GM12865 (cell line): Measurements from ENCODE around the gene DPP10.
A peak's percentile ranks its signal among the peaks of the same experiment; 100 is the strongest.

Experiments
- DNase-seq: peaks from one replicate; pipeline ENCODE4 v3.0.0; 2010; ENCODE audit warnings: low read depth
- H3K4me3 ChIP-seq: 2 replicates; pipeline ENCODE4 v1.5.1; 2011; ENCODE audit warnings: mild to moderate bottlenecking, low read depth, low read length, control low read depth
- TF ChIP-seq, protein P1 (sequence below): IDR thresholded peaks from 2 replicates; pipeline ENCODE4 v1.5.1; 2011; ENCODE audit warnings: low read length, control low read depth, low read depth, inconsistent platforms; ENCODE audit not compliant: insufficient read depth; ENCODE audit errors: missing control alignments

DPP10 gene

GRCh38 chr2:114543236-114543766, 100.9 kb downstream of the DPP10 start:
- no peak for DNase-seq
- TF ChIP-seq, protein P1, sequence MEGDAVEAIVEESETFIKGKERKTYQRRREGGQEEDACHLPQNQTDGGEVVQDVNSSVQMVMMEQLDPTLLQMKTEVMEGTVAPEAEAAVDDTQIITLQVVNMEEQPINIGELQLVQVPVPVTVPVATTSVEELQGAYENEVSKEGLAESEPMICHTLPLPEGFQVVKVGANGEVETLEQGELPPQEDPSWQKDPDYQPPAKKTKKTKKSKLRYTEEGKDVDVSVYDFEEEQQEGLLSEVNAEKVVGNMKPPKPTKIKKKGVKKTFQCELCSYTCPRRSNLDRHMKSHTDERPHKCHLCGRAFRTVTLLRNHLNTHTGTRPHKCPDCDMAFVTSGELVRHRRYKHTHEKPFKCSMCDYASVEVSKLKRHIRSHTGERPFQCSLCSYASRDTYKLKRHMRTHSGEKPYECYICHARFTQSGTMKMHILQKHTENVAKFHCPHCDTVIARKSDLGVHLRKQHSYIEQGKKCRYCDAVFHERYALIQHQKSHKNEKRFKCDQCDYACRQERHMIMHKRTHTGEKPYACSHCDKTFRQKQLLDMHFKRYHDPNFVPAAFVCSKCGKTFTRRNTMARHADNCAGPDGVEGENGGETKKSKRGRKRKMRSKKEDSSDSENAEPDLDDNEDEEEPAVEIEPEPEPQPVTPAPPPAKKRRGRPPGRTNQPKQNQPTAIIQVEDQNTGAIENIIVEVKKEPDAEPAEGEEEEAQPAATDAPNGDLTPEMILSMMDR = no peak
- H3K4me3 ChIP-seq = no peak overlapping the region

DNA sequence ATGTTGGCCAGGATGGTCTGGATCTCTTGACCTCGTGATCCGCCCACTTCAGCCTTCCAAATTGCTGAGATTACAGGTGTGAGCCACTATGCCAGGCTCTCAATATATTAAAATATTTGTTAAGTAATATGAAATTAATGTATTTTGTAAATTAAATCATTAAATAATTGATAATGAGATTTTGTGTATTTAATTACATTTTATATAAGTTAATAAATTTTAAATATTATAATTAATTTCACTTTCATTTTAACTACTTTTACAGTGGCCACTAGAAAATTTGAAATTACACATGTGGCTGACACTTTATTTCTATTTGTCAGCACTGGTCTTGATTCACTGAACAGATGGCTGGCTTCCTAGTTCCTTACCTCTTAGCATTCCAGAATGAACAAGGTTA, 102.6 kb downstream of the DPP10 start:
- TF ChIP-seq, protein P1 = no peak
- H3K4me3 ChIP-seq = no peak overlapping the region
- no peak for DNase-seq

GRCh38 chr2:114546531-114546930, 104.1 kb downstream of the DPP10 start:
- no peak overlapping the region for H3K4me3 ChIP-seq
- no peak for DNase-seq
- TF ChIP-seq, protein P1 = no peak

DNA sequence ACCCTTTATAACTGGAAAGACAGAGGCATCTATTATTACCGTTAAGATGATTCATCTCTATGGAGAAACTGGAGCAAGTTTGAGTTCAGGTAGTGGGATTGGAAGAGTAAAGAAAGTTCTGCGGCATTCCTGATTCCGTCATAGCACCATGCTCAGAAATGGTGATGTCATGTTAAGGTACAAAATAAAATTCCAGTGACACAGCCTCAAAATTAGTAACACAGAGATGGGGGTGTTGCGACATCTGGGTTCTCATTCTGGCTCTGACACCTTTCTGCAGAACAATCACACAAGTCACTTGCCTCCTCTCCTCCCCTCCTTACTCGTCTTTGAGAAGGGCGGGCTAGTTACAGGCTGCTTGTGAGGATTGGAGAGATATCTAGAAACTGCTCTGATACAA, 105.7 kb downstream of the DPP10 start:
- TF ChIP-seq, protein P1 = no peak
- H3K4me3 ChIP-seq = no peak overlapping the region

GRCh38 chr2:114550364-114550763, 107.9 kb downstream of the DPP10 start:
- H3K4me3 ChIP-seq = no peak overlapping the region
- DNase-seq = no peak
- TF ChIP-seq, protein P1 = no peak

More for the DNA sequence above, 105.7 kb downstream of the DPP10 start:
- no peak for DNase-seq

DNA sequence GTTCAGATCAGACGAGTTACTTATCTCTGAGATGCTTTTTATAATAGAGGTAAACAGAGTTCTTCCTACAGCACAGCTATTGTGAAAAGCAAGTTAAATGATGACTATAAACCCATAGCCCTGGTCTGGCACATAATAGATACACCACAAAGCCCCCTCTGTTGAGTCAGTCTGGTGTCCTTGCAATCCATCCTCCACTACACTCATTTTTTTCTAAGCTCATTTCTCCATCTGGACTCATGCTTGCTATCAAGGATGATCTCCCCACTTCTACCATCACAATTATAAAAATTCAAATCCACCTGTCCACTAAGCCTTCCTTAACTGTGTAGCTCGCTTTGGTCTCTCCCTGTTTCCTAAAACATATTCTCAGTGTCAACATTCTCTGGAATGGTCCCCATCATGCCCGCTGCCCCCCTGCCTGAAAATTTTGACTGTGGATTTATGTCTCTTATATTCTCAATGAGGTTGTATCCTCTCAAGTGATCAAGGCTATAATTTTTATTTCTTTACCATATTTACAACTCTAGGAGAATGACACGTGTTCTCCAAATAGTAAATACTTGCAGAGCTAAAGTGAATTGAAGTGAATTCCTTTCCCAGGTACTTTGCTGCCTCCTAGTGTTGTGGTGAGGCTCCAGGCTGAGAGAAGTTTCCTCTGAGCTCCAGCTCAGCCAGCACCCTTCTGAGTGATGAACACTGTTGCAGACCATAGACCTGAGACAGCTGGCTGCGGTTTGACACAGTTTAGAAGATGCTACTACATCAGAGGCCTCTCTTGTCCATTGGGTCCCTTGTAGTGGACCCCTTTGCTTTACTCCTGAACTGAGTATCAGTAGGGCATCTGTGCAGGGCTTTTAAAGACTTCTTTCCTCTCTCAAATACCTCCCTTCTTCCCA, 108.7 kb downstream of the DPP10 start:
- no peak overlapping the region for H3K4me3 ChIP-seq
- peak; percentile 41 for DNase-seq

More for the DNA sequence above, 108.7 kb downstream of the DPP10 start:
- TF ChIP-seq, protein P1 = peak; percentile 56
